ENCODE results near the gene ZNF143.

DNA sequence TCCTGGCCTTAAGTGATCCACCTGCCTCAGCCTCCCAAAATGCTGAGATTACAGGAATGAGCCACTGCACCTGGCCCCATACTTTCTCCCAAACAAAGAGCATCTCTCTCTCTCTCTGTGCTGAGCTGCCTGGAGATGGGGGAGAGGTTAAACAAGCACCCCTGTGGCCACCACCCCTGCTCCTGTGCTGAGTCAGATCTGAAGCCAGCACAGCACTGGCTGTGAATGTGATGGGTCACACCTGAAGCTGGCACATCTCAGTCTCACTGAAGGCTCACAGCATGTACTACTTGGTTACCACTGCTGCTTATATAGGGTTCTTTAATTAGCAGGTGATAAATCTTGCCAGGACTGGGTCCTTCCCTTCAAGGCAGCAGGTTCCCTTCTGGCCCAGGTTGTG, 101.9 kb downstream of the ZNF143 start:
- TF ChIP-seq POLR2A (IDR thresholded peaks at IDR 0.05) (no peak), CTCF (IDR thresholded peaks at IDR 0.05) (no peak)

Measured in right lobe of liver (tissue), 4 donors.